Fibroblast of skin of left biceps (primary cell): ENCODE results near the gene LGI4.
"Not testable (repeated sequence)": the region's sequence is repeated elsewhere in the genome, so short reads cannot be mapped to it uniquely, and the experiment has no call there.

ENCODE experiments used
- DNase-seq, 2 experiments: peaks; one replicate each; pipeline ENCODE4 v3.0.0-alpha.2; 2013; ENCODE audit warnings: low read depth in 2 of 2

The LGI4 gene

GRCh38 chr19:35160629-35161433, 26.0 kb upstream of the LGI4 start:
- no peak for DNase-seq

- DNase-seq, result no peak
These were observed 24.7 kb upstream of the LGI4 start for GRCh38 chr19:35159606-35160005.

- DNase-seq, result no peak
These were observed 22.6 kb upstream of the LGI4 start for GRCh38 chr19:35157431-35157830.

- DNase-seq, result no peak
These were observed 21.8 kb upstream of the LGI4 start for GRCh38 chr19:35156673-35157014.

GRCh38 chr19:35155981-35156672, 21.3 kb upstream of the LGI4 start:
- DNase-seq, result no peak

GRCh38 chr19:35155441-35155840, 20.6 kb upstream of the LGI4 start:
- DNase-seq, result no peak

GRCh38 chr19:35154525-35155406, 19.9 kb upstream of the LGI4 start, which contains the start of gene FXYD5:
Gene FXYD5, plus strand, starts transcription at chr19:35154735. Its CDS starts 816 bp downstream, at chr19:35155551.
- DNase-seq, result peak in 1 of 2 experiments; percentile 46

- DNase-seq, result no peak
These were observed 19.1 kb upstream of the LGI4 start for GRCh38 chr19:35153701-35154524.

GRCh38 chr19:35153129-35153522, 18.3 kb upstream of the LGI4 start:
- DNase-seq, result not testable (repeated sequence)

- DNase-seq, result no peak
These were observed 16.6 kb upstream of the LGI4 start for GRCh38 chr19:35151273-35152065.

GRCh38 chr19:35150445-35150844, 15.6 kb upstream of the LGI4 start:
- DNase-seq, result no peak

GRCh38 chr19:35149463-35149862, 14.6 kb upstream of the LGI4 start:
- no peak for DNase-seq

GRCh38 chr19:35146746-35147459, 12.0 kb upstream of the LGI4 start:
- DNase-seq, result no peak

GRCh38 chr19:35144600-35145436, 10.0 kb upstream of the LGI4 start:
- no peak for DNase-seq

- DNase-seq, result no peak
These were observed 9.4 kb upstream of the LGI4 start for GRCh38 chr19:35144259-35144599.

- DNase-seq, result no peak
These were observed 9.0 kb upstream of the LGI4 start for GRCh38 chr19:35143818-35144217.

- no peak for DNase-seq
These were observed 8.4 kb upstream of the LGI4 start, which contains the start of gene FXYD7 for GRCh38 chr19:35143231-35143715. Gene FXYD7, plus strand, starts transcription at chr19:35143255. Its CDS starts 79 bp downstream, at chr19:35143334.

- no peak for DNase-seq
These were observed 7.9 kb upstream of the LGI4 start for GRCh38 chr19:35142606-35143230.
